K562 (cell line): Measurements from ENCODE around the gene NOX5.

Experiments used
- EZH2 ChIP-seq: IDR thresholded peaks from 2 replicates; pipeline ENCODE4 v1.6.1; 2012; ENCODE audit warnings: low read depth, mild to moderate bottlenecking, inconsistent platforms, low read length, borderline replicate concordance
- FOXP1 ChIP-seq: sonication (generic); formaldehyde crosslinking; IDR thresholded peaks from 2 replicates; pipeline ENCODE4 v1.8.0; 2022; ENCODE audit warnings: mild to moderate bottlenecking, missing genetic modification reagents
- RCOR1 ChIP-seq, 2 experiments: IDR thresholded peaks; 2 replicates each; pipeline ENCODE4 v1.6.1; 2012; ENCODE audit warnings: low read depth in 2 of 2, low read length in 2 of 2, borderline replicate concordance in 1 of 2, improper control_type of control experiment in 1 of 2
- SMAD1 ChIP-seq: fragments of 150-350 bp; IDR thresholded peaks from 2 replicates; pipeline ENCODE4 v1.6.1; 2014; ENCODE audit warnings: low read length, low read depth; ENCODE audit not compliant: partially characterized antibody
- TBP ChIP-seq: optimal IDR thresholded peaks from 2 replicates; pipeline ENCODE3; 2011; ENCODE audit warnings: low read depth, low read length, improper control_type of control experiment
- TCF7 ChIP-seq: sonication (generic); IDR thresholded peaks from 2 replicates; pipeline ENCODE4 v1.6.1; 2016; ENCODE audit warnings: antibody characterized with exemption, borderline replicate concordance
- ZNF217 ChIP-seq: sonication (generic); formaldehyde crosslinking; IDR thresholded peaks from 2 replicates; pipeline ENCODE4 v1.8.0; 2022; ENCODE audit warnings: mild to moderate bottlenecking, missing genetic modification reagents
- ZNF354B ChIP-seq: fragments of 250-450 bp; sonication (Bioruptor Pico); IDR thresholded peaks from 2 replicates; pipeline ENCODE4 v1.4.0; 2020
- ZSCAN29 ChIP-seq: fragments of 450-650 bp; IDR thresholded peaks from 2 replicates; pipeline ENCODE4 v1.6.1; 2017
- TF ChIP-seq, protein P1 (sequence below): fragments of 200-800 bp; sonication (Bioruptor generic); IDR thresholded peaks from 2 replicates; pipeline ENCODE4 v1.6.1; 2016; ENCODE audit warnings: missing genetic modification characterization, missing compliant biosample characterization
- TF ChIP-seq, protein P2 (sequence below): fragments of 250-450 bp; sonication (Bioruptor Pico); IDR thresholded peaks from 2 replicates; pipeline ENCODE4 v1.5.0; 2021
- TF ChIP-seq, protein P3 (sequence below): fragments of 450-650 bp; IDR thresholded peaks from 2 replicates; pipeline ENCODE4 v1.6.1; 2016

DNA sequence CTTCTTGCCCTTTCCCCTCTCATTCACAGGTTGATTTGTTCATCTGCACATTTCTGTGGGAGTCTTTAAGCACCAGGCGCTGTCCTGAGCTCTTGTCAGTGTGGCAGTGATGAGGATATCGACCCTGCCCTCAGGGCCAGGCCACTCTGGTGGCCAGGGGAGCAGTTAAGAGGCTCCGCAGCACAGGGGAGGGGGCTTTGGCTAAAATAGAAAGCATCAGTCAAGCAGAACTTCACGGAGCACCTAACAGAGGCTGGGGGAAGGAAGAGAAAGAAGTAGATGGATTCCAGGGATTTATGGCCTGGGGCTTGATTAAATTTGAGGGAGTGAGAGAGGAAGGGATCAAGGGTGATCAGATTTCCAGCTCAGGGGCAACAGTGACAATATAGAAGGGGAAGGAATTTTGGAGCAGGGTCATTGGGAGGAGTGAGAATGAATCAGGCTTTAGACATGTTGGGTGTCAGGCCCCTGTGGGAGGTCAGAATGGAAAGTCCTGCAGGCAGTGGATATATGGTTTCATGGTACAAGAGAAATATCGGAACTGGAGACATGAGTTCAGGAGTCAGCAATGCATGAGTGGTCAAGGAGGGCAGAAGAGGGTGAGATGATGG, 73.0 kb downstream of the NOX5 start:
- no peak for TF ChIP-seq RCOR1 (IDR thresholded peaks at IDR 0.05; ENCODE audit: borderline replicate concordance in 1 of 2, low read depth in 2 of 2, low read length in 2 of 2)
- no peak for TF ChIP-seq EZH2
- TF ChIP-seq, protein P1, sequence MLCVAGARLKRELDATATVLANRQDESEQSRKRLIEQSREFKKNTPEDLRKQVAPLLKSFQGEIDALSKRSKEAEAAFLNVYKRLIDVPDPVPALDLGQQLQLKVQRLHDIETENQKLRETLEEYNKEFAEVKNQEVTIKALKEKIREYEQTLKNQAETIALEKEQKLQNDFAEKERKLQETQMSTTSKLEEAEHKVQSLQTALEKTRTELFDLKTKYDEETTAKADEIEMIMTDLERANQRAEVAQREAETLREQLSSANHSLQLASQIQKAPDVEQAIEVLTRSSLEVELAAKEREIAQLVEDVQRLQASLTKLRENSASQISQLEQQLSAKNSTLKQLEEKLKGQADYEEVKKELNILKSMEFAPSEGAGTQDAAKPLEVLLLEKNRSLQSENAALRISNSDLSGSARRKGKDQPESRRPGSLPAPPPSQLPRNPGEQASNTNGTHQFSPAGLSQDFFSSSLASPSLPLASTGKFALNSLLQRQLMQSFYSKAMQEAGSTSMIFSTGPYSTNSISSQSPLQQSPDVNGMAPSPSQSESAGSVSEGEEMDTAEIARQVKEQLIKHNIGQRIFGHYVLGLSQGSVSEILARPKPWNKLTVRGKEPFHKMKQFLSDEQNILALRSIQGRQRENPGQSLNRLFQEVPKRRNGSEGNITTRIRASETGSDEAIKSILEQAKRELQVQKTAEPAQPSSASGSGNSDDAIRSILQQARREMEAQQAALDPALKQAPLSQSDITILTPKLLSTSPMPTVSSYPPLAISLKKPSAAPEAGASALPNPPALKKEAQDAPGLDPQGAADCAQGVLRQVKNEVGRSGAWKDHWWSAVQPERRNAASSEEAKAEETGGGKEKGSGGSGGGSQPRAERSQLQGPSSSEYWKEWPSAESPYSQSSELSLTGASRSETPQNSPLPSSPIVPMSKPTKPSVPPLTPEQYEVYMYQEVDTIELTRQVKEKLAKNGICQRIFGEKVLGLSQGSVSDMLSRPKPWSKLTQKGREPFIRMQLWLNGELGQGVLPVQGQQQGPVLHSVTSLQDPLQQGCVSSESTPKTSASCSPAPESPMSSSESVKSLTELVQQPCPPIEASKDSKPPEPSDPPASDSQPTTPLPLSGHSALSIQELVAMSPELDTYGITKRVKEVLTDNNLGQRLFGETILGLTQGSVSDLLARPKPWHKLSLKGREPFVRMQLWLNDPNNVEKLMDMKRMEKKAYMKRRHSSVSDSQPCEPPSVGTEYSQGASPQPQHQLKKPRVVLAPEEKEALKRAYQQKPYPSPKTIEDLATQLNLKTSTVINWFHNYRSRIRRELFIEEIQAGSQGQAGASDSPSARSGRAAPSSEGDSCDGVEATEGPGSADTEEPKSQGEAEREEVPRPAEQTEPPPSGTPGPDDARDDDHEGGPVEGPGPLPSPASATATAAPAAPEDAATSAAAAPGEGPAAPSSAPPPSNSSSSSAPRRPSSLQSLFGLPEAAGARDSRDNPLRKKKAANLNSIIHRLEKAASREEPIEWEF (CRISPR knock-in tag) = no peak
- no peak for TF ChIP-seq FOXP1 (CRISPR knock-in tag)
- TF ChIP-seq TCF7 = no peak
- TF ChIP-seq, protein P2, sequence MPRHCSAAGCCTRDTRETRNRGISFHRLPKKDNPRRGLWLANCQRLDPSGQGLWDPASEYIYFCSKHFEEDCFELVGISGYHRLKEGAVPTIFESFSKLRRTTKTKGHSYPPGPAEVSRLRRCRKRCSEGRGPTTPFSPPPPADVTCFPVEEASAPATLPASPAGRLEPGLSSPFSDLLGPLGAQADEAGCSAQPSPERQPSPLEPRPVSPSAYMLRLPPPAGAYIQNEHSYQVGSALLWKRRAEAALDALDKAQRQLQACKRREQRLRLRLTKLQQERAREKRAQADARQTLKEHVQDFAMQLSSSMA (CRISPR knock-in tag) = no peak
- TF ChIP-seq SMAD1 = no peak
- TF ChIP-seq ZNF217 (CRISPR knock-in tag) = no peak
- no peak for TF ChIP-seq TBP
- no peak for TF ChIP-seq ZSCAN29
- TF ChIP-seq, protein P3, sequence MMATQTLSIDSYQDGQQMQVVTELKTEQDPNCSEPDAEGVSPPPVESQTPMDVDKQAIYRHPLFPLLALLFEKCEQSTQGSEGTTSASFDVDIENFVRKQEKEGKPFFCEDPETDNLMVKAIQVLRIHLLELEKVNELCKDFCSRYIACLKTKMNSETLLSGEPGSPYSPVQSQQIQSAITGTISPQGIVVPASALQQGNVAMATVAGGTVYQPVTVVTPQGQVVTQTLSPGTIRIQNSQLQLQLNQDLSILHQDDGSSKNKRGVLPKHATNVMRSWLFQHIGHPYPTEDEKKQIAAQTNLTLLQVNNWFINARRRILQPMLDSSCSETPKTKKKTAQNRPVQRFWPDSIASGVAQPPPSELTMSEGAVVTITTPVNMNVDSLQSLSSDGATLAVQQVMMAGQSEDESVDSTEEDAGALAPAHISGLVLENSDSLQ = no peak
- no peak for TF ChIP-seq ZNF354B
